GM19397 (cell line): ENCODE measurements around the gene OR4K2.
"Not testable (repeated sequence)": the region's sequence is repeated elsewhere in the genome, so short reads cannot be mapped to it uniquely, and the experiment has no call there.

Source experiments
- ATAC-seq: cut with Tn5 transposase; IDR thresholded peaks from one replicate; pipeline ENCODE4 v1.9.1; 2021; ENCODE audit warnings: mild to moderate bottlenecking, moderate library complexity; ENCODE audit not compliant: unreplicated experiment

The OR4K2 gene, protein sequence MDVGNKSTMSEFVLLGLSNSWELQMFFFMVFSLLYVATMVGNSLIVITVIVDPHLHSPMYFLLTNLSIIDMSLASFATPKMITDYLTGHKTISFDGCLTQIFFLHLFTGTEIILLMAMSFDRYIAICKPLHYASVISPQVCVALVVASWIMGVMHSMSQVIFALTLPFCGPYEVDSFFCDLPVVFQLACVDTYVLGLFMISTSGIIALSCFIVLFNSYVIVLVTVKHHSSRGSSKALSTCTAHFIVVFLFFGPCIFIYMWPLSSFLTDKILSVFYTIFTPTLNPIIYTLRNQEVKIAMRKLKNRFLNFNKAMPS

DNA sequence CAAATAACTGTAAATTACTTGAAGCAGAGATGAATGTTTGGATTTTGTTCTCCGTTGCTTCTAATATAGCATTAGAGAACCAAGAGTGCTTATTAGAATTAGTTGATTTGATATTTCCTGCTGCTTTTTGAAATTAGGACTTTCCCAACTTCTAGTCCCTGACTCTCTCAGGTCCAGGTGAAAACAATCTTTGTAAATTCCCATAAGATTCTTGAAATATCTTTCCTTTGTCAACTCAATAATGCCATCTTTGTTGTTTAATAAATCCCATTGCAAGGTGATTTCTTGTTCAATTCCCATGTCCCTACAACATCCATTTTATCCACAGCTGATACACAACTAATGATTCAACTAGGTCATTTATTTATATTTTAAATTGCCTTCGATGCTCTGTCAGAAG, at the start of gene OR4K2:
TSS of gene OR4K2 (plus strand) at position 301 of the 400 bp plus-strand sequence. CDS start 1,126 bp downstream, outside the sequence.
- no peak for ATAC-seq

DNA sequence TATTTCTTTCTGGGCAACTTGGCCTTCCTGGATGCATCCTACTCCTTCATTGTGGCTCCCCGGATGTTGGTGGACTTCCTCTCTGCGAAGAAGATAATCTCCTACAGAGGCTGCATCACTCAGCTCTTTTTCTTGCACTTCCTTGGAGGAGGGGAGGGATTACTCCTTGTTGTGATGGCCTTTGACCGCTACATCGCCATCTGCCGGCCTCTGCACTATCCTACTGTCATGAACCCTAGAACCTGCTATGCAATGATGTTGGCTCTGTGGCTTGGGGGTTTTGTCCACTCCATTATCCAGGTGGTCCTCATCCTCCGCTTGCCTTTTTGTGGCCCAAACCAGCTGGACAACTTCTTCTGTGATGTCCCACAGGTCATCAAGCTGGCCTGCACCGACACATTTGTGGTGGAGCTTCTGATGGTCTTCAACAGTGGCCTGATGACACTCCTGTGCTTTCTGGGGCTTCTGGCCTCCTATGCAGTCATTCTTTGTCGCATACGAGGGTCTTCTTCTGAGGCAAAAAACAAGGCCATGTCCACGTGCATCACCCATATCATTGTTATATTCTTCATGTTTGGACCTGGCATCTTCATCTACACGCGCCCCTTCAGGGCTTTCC, 47.2 kb upstream of the OR4K2 start:
- not testable (repeated sequence) for ATAC-seq

DNA sequence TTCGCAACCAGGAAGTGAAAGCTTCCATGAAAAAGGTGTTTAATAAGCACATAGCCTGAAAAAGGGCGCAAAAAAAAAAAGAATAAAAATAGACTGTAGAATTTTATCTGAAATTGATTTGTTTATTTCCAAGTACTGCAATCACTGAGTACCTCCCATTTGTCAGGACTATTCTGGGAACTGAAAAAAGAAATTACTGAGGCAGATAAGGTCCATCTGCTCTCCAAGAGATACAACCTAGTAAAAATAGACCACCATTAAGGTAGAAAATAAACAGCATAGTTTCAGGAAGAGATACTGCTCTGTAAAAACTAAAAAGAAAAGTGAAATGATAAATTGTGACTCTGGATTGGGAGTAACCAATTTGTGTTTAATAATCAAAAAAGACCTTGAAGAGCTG, 46.6 kb upstream of the OR4K2 start:
- no peak for ATAC-seq

DNA sequence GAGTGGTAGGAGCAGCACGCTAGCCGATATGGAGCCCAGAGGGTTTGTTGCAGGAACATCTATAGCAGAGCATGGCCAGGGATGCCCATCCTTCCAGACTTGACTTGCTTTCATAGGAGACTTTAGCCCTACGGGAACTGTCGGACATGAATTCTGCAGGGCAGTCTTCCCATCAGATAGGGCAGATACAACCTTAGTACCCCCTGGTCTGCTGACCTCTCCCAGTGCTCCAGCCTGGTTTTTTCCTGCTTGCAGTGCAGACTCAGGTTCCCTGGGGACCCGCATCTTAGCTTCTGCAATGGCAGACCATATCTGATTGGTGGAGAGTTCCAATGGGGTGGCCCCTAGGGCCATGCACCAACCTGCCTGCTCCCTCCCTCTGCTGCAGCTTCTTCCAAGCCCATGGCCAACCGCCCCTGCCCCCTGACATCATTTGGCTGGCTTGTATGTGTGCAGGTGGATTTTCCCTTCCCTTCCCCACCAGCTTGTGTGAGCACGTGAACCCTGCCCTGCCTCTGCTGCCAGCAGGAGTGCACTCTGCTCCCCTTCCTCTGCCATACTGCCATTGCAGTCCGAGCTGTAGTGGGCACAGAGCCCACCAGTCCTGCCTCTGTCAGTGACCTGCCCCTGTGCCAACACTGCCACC, 40.6 kb upstream of the OR4K2 start:
- ATAC-seq: not testable (repeated sequence)

DNA sequence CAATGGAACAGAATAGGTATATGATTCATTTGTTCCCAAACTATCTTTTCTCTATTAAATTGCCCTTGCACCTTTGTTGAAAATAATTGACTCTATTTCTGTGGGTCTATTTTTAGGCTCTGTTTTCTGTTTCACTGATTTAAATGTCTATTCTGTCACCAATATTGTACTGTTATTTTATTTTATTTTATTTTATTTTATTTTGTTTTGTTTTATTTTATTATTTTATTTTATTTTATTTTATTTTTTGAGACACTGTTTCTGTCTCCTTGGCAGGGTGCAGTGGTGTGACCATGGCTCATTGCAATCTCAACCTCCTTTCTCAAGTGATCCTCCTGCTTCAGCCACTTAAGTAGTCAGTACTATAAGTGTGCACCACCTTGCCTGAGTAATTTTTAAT, 36.5 kb upstream of the OR4K2 start:
- ATAC-seq: no peak

DNA sequence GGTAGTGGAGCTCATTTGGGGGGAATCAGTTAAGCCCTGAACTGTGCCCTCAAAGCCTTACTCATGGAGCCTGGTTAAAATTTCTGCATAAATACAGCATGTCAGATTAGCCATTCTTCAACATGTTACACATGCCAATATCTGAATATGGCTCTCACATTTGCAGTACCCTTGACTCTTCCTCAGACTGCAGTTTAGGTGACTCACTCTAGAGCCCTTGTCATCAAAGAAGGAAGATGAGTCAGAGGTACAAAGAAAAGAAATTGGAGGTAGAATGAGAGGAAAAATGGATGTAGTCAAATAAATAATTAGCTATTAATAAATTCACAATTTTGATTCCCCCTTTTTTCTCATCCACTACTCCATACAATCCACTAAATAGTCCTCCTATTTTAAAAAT, 23.6 kb upstream of the OR4K2 start:
- no peak for ATAC-seq

DNA sequence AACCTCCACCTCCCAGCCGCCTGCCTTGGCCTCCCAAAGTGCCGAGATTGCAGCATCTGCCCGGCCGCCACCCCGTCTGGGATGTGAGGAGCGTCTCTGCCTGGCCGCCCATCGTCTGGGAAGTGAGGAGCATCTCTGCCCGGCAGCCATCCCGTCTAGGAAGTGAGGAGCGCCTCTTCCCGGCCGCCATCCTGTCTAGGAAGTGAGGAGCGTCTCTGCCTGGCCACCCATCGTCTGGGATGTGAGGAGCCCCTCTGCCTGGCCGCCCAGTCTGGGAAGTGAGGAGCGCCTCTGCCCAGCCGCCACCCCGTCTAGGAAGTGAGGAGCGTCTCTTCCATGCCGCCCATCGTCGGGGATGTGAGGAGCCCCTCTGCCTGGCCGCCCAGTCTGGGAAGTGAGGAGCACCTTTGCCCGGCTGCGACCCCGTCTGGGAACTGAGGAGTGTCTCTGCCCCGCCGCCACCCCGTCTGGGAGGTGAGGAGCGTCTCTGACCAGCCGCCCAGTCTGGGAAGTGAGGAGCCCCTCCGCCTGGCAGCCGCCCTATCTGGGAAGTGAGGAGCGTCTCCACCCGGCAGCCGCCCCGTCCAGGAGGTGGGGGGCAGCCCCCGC, 8.8 kb upstream of the OR4K2 start:
- not testable (repeated sequence) for ATAC-seq

DNA sequence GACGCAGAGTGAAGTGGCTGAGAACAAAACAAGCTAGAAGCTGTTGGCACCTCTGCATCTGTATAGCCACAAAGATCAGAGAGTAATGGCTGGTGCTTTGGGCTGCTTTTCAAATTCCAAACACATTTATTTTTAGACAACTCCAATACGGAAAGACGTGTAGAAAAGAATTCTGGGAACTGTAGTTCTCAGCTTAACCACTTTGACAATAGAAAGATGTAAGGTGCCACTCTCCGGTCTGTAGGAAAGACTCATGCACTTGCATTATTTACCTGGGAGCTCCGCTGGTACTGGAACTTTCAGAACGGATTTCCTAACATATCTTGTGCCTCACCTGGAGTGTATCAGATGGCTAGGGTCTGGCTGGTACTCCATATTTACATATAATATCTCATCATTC, 1.8 kb upstream of the OR4K2 start:
- ATAC-seq: no peak

DNA sequence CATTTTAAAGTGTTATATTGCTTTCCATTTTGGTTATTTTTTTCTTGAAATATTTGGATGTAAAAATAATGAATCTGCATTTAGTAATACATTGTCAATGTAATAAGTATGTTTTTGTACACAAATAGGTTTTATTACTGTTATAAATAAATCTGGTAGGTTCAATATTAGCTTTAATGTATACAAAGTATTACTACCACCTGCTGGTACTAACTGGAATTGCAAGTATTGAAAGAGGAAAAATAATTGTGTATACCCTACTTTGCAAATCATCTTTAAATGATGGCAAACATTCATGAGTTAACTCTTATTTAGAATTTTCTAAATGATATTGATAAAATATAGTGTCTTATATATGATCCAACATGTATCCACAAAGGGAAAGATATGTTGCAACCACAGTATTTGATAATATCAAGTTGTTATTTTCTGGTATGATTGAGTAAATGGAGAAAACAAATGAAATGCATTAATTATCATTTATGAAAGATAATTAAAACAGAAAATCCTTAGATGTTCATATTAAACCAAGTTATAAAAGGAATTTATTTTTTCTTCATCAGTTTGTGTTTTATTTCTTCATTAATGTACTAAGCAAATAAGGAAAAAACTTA, 3.2 kb downstream of the OR4K2 start:
- no peak for ATAC-seq

DNA sequence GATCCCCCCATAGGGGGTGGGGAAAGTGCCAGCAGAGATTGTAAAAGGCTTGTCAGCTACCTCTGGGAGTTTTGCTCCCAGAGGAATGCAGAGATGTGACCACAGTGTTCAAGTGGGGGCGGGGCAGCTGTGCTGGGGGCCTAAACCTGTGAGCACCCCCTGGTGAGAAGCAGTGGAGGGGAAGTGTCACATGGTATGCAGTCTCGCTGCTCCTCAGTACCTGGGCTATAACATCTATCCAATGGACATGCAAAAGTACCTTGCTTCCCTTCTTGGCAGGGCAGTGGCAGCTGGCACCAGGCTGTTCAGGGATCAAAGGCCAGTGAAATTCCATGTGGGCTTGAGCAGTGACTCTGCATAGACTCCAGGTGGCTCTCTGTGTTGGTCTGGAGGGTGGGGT, 20.3 kb downstream of the OR4K2 start:
- no peak for ATAC-seq

DNA sequence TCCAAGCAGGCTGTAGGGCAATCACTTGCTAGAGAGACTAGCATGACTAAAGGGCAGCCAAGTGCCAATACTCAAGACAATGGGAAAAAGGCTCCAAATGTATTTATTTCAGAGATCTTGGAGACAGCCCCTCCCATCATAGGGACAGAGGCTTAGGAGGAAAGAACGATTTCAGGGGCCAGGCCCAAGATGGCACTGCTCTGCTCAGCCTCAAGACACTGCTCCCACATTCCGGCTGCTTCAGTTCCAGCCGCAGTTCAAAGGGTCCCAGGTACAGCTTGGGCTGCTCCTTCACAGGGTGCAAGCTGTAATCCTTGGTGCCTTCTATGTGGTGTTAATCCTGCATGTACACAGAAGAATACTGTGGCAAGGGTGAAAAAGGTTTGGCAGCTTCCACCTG, 26.1 kb downstream of the OR4K2 start:
- ATAC-seq: no peak

DNA sequence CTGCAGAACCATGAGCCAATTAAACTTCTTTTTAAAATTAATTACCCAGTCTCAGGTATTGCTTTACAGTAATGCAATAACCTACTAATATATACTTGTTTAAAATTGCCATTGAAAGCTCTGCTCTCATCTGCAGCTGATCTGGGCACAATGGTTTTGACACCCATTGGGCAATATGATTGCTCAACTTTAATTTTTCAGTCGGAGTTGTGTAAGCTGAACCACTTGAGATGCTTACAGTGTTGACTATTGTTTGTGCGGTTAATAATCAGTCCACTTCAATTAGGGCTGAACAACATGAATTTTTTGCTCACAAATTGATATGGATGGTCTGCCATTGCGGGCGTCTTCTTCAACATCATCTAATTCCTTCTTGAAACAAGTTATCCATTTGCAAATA, 27.5 kb downstream of the OR4K2 start:
- ATAC-seq: no peak

DNA sequence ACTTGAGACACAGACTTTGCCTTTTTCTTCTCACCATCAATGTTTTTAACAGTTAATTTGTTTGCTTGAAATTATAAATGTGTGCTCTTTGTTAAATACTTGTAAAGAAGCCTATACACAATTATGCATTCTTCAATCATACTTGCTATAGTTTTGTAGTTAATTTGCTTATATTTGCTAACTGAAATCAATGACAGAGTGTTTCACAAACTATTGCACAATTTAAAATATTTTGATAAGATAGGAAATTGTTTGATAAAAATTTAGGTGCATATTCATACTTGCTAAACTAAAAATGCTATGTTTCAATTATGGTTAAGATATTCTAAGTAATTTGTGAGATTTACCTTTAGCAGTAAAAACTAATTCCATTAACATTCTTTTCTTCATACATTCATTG, 31.7 kb downstream of the OR4K2 start:
- no peak for ATAC-seq

DNA sequence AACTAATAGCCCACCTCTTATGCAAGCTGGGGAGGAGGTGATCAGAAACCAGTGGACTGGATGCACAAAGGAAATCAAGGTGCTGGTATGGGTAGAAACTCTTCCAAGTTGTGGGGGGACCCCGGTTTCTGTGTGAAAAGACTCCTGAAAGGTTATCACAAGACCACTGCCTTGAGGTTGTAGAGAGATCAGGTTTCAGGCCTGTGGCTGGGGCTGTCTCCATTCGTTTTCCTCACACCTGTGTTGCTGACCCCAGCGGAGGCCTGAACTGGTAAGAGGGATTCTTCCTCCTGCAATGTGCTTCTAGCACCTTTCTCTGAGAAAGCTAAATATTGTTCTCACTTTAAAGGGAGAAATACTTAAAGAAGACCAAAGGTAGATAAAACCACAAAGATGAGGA, 36.2 kb downstream of the OR4K2 start:
- no peak for ATAC-seq

DNA sequence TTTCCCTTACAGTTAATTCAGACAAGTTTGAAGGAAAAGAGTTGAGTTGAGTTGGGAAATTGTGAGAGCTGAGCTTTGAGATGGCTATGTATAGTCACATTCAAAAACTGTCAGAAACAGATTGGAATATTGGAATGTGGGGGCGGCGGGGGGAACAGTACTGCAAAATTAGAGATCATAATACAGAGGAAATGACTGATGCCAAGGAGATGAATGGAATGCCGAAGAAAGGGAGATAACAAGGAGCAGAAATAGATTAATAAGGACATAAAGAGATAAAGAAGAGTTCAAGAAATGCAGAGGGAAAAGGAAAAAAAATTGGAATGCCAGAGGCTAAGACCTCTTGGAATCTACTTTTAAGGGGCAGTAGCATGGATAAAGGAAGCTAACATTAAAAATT, 42.3 kb downstream of the OR4K2 start:
- no peak for ATAC-seq

DNA sequence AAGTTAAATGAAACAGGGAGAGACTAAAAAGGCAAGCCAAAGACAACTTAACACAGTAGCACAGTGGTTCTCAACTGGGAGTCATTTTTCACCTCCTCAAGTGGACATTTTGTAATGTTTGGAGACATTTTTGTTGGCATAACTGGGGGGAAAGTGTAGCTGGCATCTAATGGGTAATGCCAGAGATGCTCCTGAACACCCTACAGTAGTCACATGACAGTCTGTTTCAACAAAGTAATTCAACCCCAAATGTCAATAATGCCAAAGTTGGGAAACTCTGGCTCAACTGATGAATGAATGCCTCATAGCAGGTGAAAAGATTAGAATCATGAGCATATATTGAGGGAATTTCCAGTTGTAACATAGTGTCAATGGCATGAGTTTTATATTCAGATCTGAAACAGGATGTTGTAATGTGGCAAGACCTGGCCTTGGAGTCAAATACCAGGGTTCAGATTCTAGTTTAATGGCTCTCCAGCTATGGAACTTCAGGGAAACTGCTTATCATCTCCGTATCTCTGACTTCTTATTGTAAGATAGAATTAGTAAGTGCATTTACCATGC, 43.1 kb downstream of the OR4K2 start:
- ATAC-seq: no peak

DNA sequence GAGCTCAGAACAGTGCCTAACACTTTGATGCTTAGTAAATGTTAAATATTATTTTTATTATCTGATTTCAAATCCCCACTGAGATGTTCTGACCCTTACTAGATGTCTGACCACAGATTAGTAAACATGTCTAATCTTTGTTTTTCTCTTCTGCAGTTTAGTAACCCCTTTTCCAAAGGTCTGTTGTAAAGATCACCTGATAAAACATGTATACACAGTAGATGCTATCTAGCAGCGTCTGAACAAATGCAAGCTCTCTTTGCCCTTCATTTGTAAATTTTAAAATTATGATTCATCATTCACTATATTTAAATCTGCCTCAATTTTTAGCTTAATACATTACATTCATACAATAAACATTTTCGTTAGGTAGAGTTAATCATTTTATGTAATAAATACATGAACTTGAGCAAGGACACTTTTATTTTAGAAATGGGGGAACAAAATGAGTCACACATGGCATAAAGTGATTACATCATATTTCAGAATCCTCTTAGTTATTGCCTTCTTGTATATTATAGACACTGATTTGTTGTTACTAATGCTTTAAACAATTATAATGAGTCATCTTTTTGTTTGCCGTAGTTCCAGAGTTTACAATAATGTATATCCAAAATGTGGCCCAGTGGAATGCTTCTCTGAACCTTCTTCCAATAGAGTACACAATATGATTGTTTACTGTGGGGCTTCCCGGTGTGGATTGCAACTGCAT, 43.8 kb downstream of the OR4K2 start:
- no peak for ATAC-seq

DNA sequence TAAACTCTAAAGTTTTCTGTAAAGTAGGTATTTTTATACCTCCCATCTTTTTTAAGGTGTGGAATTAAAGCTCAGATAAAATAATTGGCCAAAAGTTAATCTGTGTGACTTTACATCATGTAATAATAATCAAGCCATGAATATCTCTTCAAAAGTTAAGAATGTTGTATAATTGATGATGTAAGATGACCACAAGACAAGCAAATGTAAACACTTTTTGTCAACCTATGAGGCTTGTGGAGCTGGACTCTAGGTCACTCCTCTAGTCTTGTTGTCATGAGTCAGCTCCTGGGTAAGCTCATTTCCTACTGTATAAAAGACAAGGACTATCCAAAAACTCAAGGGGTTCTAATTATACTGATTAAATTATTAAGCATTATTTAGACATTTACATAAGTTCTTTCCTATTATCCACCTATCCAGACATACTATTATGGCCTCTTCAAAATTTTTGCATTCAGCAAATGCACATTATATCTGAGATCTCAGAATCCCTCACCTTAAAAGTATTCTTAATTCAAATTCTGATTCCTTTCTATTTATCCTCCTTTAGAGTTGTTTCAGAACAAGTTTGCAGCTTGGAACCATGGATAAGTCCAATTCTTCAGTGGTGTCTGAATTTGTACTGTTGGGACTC, 45.2 kb downstream of the OR4K2 start, which contains the start of gene OR4K5:
TSS of gene OR4K5 (plus strand) at position 587 of the 637 bp plus-strand sequence. CDS start at position 587, 0 bp downstream.
- no peak for ATAC-seq

DNA sequence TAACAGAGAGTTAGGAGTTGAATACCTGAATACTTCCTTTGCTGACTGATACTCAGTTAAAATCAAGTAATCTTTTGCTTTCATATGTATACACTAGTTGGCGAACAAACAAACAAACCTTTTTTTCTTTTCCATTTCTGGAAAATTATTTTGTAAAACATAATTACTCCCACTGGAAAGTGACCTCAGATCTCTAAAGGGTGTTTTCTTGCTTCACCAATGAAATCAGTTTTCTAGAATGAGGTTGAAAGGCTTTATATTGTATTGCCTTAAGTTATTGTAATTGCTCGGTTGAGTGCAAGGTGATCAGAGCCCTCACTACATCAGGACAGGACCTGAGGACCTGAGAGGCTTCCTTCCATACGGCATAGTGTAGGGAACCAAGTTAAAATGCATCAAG, 55.7 kb downstream of the OR4K2 start, which contains the start of gene OR4K1:
TSS of gene OR4K1 (plus strand) at position 301 of the 400 bp plus-strand sequence. CDS start 4,750 bp downstream, outside the sequence.
- no peak for ATAC-seq
